NCI-H1436 (cell line): ENCODE data around the gene GATAD2B.
"Not testable (repeated sequence)": the region's sequence is repeated elsewhere in the genome, so short reads cannot be mapped to it uniquely, and the experiment has no call there.

Experiments
- DNase-seq: peaks from one replicate; lab custom pipeline; 2025; lab: John Stamatoyannopoulos, UW

Gene GATAD2B

GRCh38 chr1:153886127-153886526, 36.6 kb downstream of the GATAD2B start:
- no peak for DNase-seq

DNA sequence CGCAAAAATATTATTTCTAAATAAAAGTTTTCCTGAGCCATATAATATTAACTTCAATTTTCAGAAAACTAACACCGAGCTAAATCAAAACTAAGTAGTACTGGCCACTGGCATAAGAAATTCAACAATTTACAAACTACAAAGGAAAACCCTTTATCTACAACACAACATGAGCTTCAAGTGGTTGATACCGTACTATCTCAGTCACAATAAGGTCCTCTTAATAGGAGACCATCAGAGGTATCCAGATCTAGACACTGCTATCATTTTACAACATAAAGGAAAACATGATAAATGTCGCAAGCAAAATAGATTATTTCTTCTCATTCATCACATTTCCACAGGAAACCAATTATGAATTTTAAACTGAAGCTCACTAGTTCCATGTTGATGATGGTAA, 39.5 kb downstream of the GATAD2B start:
- DNase-seq, result no peak

DNA sequence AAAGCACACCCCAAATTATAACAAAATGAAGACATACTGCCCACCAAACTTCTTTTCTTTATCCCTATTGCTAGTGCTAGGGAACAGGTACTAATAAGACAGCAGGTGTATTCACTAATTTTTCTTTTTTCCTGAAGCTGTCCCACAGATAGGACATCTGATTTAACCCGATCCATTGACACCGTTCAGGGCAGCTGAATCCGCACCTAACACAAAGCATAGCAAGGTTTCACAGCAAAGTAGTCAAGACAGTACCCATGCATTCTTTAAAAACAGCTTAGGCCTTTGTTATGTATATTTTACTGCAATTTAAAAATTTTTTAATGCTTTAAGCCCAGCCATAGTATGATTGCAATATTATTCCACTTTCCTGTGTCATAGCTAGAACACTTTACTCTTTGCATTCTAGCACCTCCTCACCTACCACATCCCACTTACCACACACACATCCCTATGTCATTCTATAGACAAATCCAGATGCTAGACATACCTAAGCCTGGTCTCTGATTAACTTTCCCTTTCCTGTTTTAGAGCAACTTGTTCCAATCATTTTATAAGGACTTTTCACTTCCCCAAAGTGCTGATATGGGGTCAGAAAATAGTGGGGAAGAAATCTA, 40.4 kb downstream of the GATAD2B start:
- DNase-seq, result no peak

DNA sequence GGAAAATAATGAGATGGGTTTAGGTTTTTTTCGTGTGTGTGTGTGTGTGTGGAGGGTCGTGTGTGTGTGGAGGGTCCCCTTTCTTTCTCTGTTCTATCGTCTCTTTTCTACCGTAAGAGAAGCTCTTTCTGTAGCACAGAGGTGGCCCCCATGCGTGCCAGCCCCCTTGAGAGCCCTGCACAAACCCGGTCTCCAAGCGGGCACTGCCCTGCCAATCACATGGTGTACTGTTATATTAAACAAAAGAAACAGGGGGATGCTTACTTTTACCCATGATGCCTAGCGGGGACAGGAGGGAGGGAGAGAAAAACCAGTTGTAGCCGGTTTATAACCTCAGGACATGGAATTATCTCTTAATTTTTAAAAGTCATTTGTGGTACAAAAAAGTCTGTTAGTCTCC, 41.0 kb downstream of the GATAD2B start:
- peak; percentile 89 for DNase-seq

GRCh38 chr1:153880962-153881361, 41.8 kb downstream of the GATAD2B start:
- DNase-seq, result peak; percentile 97

DNA sequence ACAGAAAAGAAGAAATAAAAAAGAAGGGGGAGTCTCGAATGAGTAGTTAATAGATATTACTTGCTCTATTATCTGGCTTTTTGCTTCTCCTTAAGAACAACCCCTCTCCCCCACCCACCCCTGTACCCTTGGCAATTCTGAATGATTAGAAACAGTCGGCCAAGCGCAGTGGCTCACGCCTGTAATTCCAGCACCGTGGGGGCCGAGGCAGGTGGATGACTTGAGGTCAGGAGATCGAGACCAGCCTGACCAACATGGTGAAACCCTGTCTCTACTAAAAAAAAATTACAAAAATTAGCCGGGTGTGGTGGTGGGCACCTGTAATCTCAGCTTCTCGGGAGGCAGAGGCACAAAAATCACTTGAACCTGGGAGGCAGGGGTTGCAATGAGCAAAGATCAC, 42.7 kb downstream of the GATAD2B start:
- no peak for DNase-seq

DNA sequence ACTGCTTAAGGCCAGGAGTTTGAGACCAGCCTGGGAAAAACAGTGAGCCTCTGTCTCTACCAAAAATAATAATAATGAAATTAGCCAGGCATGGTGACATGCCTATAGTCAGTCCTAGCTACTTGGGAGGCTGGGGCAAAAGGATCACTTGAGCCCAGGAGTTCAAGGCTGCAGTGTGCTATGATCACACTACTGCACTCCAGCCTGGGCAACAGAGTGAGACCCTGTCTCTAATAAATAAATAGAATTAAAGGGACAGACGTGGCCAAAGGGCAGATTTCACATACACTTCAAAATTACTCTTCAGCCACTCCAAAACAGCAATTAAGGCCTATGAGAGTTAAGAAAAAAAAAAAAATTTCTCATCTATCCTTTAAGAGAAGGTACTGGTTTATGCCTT, 45.7 kb downstream of the GATAD2B start:
- DNase-seq, result no peak

DNA sequence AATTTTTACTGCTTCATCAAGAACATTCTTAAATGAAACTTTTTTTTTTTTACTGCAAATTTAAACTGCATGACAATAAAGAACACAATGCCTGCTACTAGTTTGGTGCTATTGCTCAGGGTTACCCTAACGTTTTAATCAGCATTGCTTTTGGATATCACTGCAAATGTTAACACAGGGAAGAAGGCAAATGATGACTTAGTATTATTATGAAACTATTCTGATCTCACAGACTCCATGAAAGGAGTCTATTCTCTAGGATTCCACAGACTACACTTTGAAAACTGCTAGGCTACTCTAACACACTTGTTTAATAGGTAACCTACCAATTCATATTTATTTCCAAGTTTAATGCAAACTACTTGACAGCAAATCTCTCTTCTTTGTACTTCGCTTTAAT, 49.8 kb downstream of the GATAD2B start:
- DNase-seq, result no peak

DNA sequence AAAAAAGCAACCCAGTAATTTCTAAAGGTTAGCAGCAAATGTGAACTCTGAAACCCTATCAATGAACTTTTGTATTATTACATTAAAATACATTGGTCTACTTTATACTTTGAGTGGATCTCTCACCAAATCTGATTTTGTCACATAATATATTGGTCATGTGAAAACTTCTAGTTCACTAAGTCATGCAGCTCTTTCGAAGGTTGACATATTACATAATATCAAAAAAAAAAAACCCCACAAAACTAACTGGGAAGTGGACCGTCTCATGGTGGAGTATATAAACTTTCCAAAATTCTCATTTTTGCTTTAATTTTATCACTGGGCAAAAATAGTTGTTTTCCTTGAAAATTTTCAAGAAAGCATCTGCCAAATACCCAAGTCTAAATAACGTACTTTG, 50.4 kb downstream of the GATAD2B start:
- DNase-seq, result no peak

DNA sequence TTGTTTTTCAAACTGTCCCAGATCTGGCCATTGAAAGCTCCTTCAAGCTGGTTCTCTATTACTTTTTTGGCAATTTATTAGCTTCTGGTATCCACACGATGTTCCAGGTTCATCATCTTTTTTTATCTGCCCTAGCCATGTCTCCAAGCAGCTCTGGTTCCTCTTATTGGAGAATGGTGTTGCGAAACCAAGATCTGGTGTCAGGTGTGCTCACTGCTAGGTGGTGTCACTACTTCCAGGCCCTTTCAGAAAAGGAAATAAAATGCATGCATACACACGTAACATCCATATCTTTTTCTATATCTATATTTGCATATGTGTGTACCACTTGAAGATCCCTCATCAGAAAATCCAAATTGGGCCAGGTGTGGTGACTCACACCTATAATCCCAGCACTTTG, 53.3 kb downstream of the GATAD2B start:
- no peak for DNase-seq

GRCh38 chr1:153866045-153866850, 56.5 kb downstream of the GATAD2B start:
- DNase-seq, result no peak

DNA sequence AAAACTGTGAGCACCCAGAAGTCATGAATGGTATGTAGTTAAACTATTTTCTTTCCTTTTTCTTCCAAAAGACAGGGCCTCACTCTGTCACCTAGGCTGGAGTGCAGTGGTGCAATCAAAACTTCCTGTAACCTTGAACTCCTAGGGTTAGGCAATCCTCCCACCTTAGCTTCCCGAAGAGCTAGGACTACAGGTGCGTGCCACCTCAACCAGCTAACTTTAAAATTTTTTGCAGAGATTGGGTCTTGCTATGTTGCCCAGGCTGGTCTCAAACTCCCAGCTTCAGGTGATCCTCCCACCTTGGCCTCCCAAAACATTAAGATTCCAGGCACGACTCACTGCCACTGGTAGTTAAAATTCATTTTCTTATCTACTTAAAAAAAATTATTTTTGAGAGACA, 62.5 kb downstream of the GATAD2B start:
- no peak for DNase-seq

GRCh38 chr1:153857505-153857904, 65.3 kb downstream of the GATAD2B start:
- DNase-seq, result no peak

DNA sequence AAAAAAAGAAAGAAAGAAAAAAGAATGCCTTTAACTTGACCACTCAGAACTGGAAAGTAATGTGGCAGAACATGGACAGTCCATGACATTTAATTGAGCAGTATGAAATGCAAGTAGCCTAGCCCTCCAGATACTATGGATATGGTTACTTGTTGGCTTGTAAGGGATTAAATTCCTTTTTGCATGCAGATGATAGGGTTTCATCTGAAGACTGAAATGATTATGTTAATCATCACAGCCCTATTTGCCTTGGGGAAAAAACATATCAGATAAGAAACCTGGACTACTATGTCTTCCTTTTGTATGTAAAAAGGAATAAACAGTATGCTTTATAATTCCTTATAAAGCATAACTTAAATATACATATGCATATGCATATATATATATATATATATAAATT, 66.0 kb downstream of the GATAD2B start:
- DNase-seq, result no peak

DNA sequence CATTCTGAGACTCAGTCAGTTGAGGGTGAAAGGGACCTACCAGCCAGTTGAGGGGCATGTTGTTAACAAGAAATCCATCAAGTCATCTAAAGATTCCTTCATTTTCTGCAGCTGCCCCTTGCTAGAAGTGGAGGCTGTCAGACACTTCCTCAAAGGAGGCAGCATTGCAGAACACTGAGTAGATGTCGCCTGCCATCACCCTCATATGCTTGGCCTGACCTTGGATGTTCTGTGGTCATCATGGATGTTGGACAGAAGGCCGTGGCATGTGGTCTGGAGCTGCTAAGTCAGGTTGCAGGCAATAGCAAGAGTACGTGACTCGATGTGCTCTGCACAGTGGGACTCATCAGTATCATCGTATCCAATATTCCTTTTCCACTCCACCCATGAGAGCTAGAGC, 70.6 kb downstream of the GATAD2B start:
- DNase-seq, result no peak

GRCh38 chr1:153849487-153850185, 73.1 kb downstream of the GATAD2B start:
- DNase-seq, result no peak

DNA sequence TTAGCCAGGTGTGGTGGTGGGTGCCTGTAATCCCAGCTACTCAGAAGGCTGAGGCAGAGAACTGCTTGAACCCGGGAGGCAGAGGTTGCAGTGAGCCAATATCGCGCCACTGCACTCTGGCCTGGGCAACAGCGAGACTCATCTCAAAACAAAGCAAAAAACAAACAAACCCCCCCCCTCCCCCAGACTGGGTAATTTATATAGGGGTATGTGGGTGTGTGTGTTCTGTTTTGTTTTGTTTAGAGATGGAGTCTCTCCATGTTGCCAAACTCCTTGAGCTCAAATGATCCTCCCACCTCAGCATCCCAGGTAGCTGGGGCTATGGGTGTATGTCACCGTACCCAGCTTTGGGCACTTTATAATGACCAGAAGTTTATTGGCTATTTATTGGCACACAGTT, 74.0 kb downstream of the GATAD2B start:
- no peak for DNase-seq

- no peak for DNase-seq
Observed at GRCh38 chr1:153845158-153845557, 77.6 kb downstream of the GATAD2B start.

- not testable (repeated sequence) for DNase-seq
Observed at GRCh38 chr1:153844349-153844748, 78.4 kb downstream of the GATAD2B start.

- DNase-seq, result peak; percentile 31
Observed at GRCh38 chr1:153842006-153842471, 80.7 kb downstream of the GATAD2B start.

- no peak for DNase-seq
Observed at GRCh38 chr1:153841463-153841994, 81.2 kb downstream of the GATAD2B start.

- not testable (repeated sequence) for DNase-seq
Observed at GRCh38 chr1:153840774-153841173, 82.0 kb downstream of the GATAD2B start.

DNA sequence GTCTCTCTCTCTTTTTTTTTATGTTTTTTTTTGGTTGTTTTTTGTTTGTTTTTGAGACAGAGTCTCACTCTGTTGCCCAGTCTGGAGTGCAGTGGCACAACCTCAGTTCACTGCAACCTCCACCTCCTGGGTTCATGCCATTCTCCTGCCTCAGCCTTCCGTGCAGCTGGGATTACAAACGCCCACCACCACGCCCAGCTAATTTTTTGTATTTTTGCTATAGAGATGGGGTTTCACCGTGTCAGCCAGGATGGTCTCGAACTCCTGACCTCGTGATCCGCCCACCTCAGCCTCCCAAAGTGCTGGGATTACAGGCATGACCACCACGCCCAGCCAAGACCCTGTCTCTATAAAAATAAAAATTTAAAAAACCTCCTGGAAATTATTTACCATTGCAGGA, 88.8 kb downstream of the GATAD2B start:
- not testable (repeated sequence) for DNase-seq
